Measurements from ENCODE around the gene HLA-B. TPM values are rescaled to one million over a fixed set of nuclear protein-coding genes. Genes with fewer than 3 reads are reported as not detected.
A peak's percentile ranks its signal among the peaks of the same experiment; 100 is the strongest.
"Not testable (repeated sequence)": the region's sequence is repeated elsewhere in the genome, so short reads cannot be mapped to it uniquely, and the experiment has no call there.

The HLA-B gene
- total RNA-seq, 1 donor: 475 TPM

- DNase-seq (ENCODE audit: low read depth): no peak
- TF ChIP-seq CTCF (IDR thresholded peaks at IDR 0.05; ENCODE audit: insufficient read depth, low read depth, low read length): no peak
- no peak overlapping the region for H3K4me3 ChIP-seq (ENCODE audit: low read depth, low read length)
These were observed 37.4 kb upstream of the HLA-B start for GRCh38 chr6:31394381-31394780.

GRCh38 chr6:31393932-31394331 lies 37.0 kb upstream of the HLA-B start:
- no peak for TF ChIP-seq CTCF (IDR thresholded peaks at IDR 0.05; ENCODE audit: insufficient read depth, low read depth, low read length)
- no peak for DNase-seq (ENCODE audit: low read depth)
- H3K4me3 ChIP-seq (ENCODE audit: low read depth, low read length): no peak overlapping the region

GRCh38 chr6:31389802-31390132 lies 32.8 kb upstream of the HLA-B start:
- H3K4me3 ChIP-seq (ENCODE audit: low read depth, low read length); DNase-seq (ENCODE audit: low read depth): not testable (repeated sequence)

- not testable (repeated sequence) for H3K4me3 ChIP-seq (ENCODE audit: low read depth, low read length); DNase-seq (ENCODE audit: low read depth)
These were observed 32.2 kb upstream of the HLA-B start for GRCh38 chr6:31388916-31389801.

- no peak overlapping the region for H3K4me3 ChIP-seq (ENCODE audit: low read depth, low read length)
- DNase-seq (ENCODE audit: low read depth): no peak
- TF ChIP-seq CTCF (IDR thresholded peaks at IDR 0.05; ENCODE audit: insufficient read depth, low read depth, low read length): no peak
These were observed 30.0 kb upstream of the HLA-B start for GRCh38 chr6:31386977-31387376.

GRCh38 chr6:31386099-31386498 lies 29.1 kb upstream of the HLA-B start:
- H3K4me3 ChIP-seq (ENCODE audit: low read depth, low read length): no peak overlapping the region
- no peak for TF ChIP-seq CTCF (IDR thresholded peaks at IDR 0.05; ENCODE audit: insufficient read depth, low read depth, low read length)
- DNase-seq (ENCODE audit: low read depth): peak; percentile 62

GRCh38 chr6:31385041-31385440 lies 28.1 kb upstream of the HLA-B start:
- no peak for DNase-seq (ENCODE audit: low read depth)
- no peak overlapping the region for H3K4me3 ChIP-seq (ENCODE audit: low read depth, low read length)
- no peak for TF ChIP-seq CTCF (IDR thresholded peaks at IDR 0.05; ENCODE audit: insufficient read depth, low read depth, low read length)

- TF ChIP-seq CTCF (IDR thresholded peaks at IDR 0.05; ENCODE audit: insufficient read depth, low read depth, low read length): no peak
- DNase-seq (ENCODE audit: low read depth): peak; percentile 24
These were observed 26.2 kb upstream of the HLA-B start for GRCh38 chr6:31383149-31383548.

More at GRCh38 chr6:31383149-31383548, 26.2 kb upstream of the HLA-B start:
- no peak overlapping the region for H3K4me3 ChIP-seq (ENCODE audit: low read depth, low read length)

Measured in fibroblast of villous mesenchyme (primary cell).